H1 (cell line): ENCODE results near the gene FAM193A. TPM values are rescaled to one million over a fixed set of nuclear protein-coding genes. Genes with fewer than 3 reads are reported as not detected.

Experiments used
- CTCF ChIA-PET: fragments of 300-600 bp; sonication (Branson Sonifier 250); formaldehyde crosslinking; loops from one replicate; lab custom pipeline; 2021; ENCODE audit not compliant: partially characterized antibody; lab: Charles Lee
- POLR2A ChIA-PET: fragments of 300-600 bp; sonication (Branson Sonifier 250); formaldehyde crosslinking; loops from one replicate; lab custom pipeline; 2021; ENCODE audit warnings: inconsistent platforms; ENCODE audit not compliant: partially characterized antibody; lab: Charles Lee
- DNase-seq, 2 experiments: peaks; one replicate each; pipeline versions ENCODE4 v3.0.0 to v3.0.0-alpha.2; 2010 to 2022; ENCODE audit warnings: low spot score in 2 of 2, low read depth in 1 of 2, mixed read lengths in 1 of 2
- FAIRE-seq: peaks from 2 replicates; lab custom pipeline; 2011; peaks lifted over from hg19 to GRCh38; lab: Jason Lieb, UNC
- H2AFZ ChIP-seq: 2 replicates; pipeline ENCODE4 v1.8.1; 2012; ENCODE audit warnings: low read length, inconsistent platforms
- H2AK5ac ChIP-seq: 2 replicates; pipeline ENCODE4 v1.6.1; 2013; ENCODE audit warnings: low read depth, low read length
- H2BK120ac ChIP-seq: replicated peaks from 2 replicates; pipeline ENCODE3; 2013; ENCODE audit warnings: low read depth, low read length, inconsistent platforms
- H2BK12ac ChIP-seq: 2 replicates; pipeline ENCODE4 v1.6.1; 2013; ENCODE audit warnings: low read depth, low read length
- H2BK15ac ChIP-seq: 2 replicates; pipeline ENCODE4 v1.6.1; 2013; ENCODE audit warnings: low read length
- H2BK20ac ChIP-seq: 2 replicates; pipeline ENCODE4 v1.6.1; 2013; ENCODE audit warnings: low read length
- H2BK5ac ChIP-seq: 2 replicates; pipeline ENCODE4 v1.6.1; 2013; ENCODE audit warnings: low read depth, low read length
- H3K14ac ChIP-seq: 2 replicates; pipeline ENCODE4 v1.6.1; 2013; ENCODE audit warnings: inconsistent platforms; ENCODE audit not compliant: insufficient read length
- H3K18ac ChIP-seq: 2 replicates; pipeline ENCODE4 v1.6.1; 2013; ENCODE audit warnings: low read length; ENCODE audit errors: extremely low read depth
- H3K23ac ChIP-seq: 2 replicates; pipeline ENCODE4 v1.6.1; 2013; ENCODE audit warnings: inconsistent platforms; ENCODE audit not compliant: insufficient read length
- H3K23me2 ChIP-seq: 2 replicates; pipeline ENCODE4 v1.6.1; 2013; ENCODE audit warnings: low read depth, low read length
- H3K27ac ChIP-seq: 2 replicates; pipeline ENCODE4 v1.6.1; 2011; ENCODE audit warnings: low read depth, low read length, inconsistent platforms
- H3K27me3 ChIP-seq, 4 experiments: replicated peaks in 1 of 4; 1 replicate in 1 of 4; 2 replicates in 3 of 4; pipeline versions ENCODE4 v1.6.1 to v1.8.1; 2011 to 2013; ENCODE audit warnings: low read length in 3 of 4, mild to moderate bottlenecking in 3 of 4, inconsistent platforms in 2 of 4, mixed read lengths in 2 of 4, moderate library complexity in 1 of 4; ENCODE audit not compliant: control insufficient read depth in 3 of 4, insufficient read depth in 3 of 4; ENCODE audit errors: extremely low read depth in 1 of 4
- H3K36me3 ChIP-seq, 4 experiments: 2 replicates each; pipeline versions ENCODE4 v1.6.1 to v1.8.1; 2011 to 2013; ENCODE audit warnings: mild to moderate bottlenecking in 4 of 4, low read length in 3 of 4, moderate library complexity in 2 of 4, control low read depth in 1 of 4, inconsistent platforms in 1 of 4; ENCODE audit not compliant: insufficient read depth in 4 of 4, control insufficient read depth in 2 of 4
- H3K4ac ChIP-seq: replicated peaks from 2 replicates; pipeline ENCODE3; 2013; ENCODE audit warnings: low read length, low read depth, mixed read lengths, inconsistent platforms; ENCODE audit not compliant: insufficient read length
- H3K4me1 ChIP-seq, 4 experiments: replicated peaks in 1 of 4; 1 replicate in 1 of 4; 2 replicates in 3 of 4; pipeline versions ENCODE4 v1.6.1 to v1.8.1; 2011 to 2013; ENCODE audit warnings: low read length in 3 of 4, inconsistent platforms in 2 of 4, mixed read lengths in 1 of 4; ENCODE audit not compliant: insufficient read depth in 4 of 4, control insufficient read depth in 3 of 4
- H3K4me2 ChIP-seq, 2 experiments: 2 replicates each; pipeline versions ENCODE4 v1.6.1 to v1.8.1; 2011 to 2013; ENCODE audit warnings: low read depth in 2 of 2, low read length in 2 of 2, control low read depth in 1 of 2, inconsistent platforms in 1 of 2, mild to moderate bottlenecking in 1 of 2; ENCODE audit not compliant: insufficient read depth in 1 of 2
- H3K4me3 ChIP-seq, 4 experiments: fragments of 200-600, 300-600 bp in 1 of 4; sonication (generic), shearing (Covaris generic), sonication (Bioruptor Twin) in 1 of 4; 2 replicates each; pipeline versions ENCODE4 v1.5.1 to v1.8.1; 2011 to 2016; ENCODE audit warnings: low read length in 4 of 4, low read depth in 3 of 4, control low read depth in 2 of 4, inconsistent platforms in 2 of 4, mild to moderate bottlenecking in 2 of 4, mixed read lengths in 1 of 4, moderate library complexity in 1 of 4; ENCODE audit not compliant: insufficient read depth in 2 of 4; ENCODE audit errors: extremely low read depth in 1 of 4
- H3K56ac ChIP-seq: replicated peaks from 2 replicates; pipeline ENCODE3; 2013; ENCODE audit warnings: low read depth, mild to moderate bottlenecking, mixed read lengths, low read length, inconsistent platforms; ENCODE audit not compliant: insufficient read length
- H3K79me1 ChIP-seq: 2 replicates; pipeline ENCODE4 v1.6.1; 2013; ENCODE audit warnings: low read depth, low read length, control low read depth
- H3K79me2 ChIP-seq, 2 experiments: 2 replicates each; pipeline versions ENCODE4 v1.6.1 to v1.8.1; 2012 to 2013; ENCODE audit warnings: low read length in 2 of 2, mild to moderate bottlenecking in 2 of 2, inconsistent platforms in 1 of 2; ENCODE audit not compliant: insufficient read depth in 2 of 2, control insufficient read depth in 1 of 2
- H3K9ac ChIP-seq, 4 experiments: replicated peaks in 1 of 4; 1 replicate in 1 of 4; 2 replicates in 3 of 4; pipeline versions ENCODE4 v1.6.1 to v1.8.1; 2011 to 2013; ENCODE audit warnings: low read depth in 3 of 4, low read length in 3 of 4, control low read depth in 2 of 4, mild to moderate bottlenecking in 2 of 4, moderate library complexity in 2 of 4, inconsistent platforms in 1 of 4; ENCODE audit errors: extremely low read depth in 1 of 4
- H3K9me3 ChIP-seq, 2 experiments: 2 replicates each; pipeline versions ENCODE4 v1.6.1 to v1.8.1; 2012 to 2013; ENCODE audit warnings: mild to moderate bottlenecking in 2 of 2, moderate library complexity in 2 of 2, control low read depth in 1 of 2, inconsistent platforms in 1 of 2, low read depth in 1 of 2, low read length in 1 of 2, mixed read lengths in 1 of 2; ENCODE audit not compliant: insufficient read depth in 2 of 2
- H4K20me1 ChIP-seq, 2 experiments: replicated peaks in 1 of 2; 2 replicates each; pipeline versions ENCODE3 to v1.8.1; 2011 to 2013; ENCODE audit warnings: inconsistent platforms in 2 of 2, low read length in 2 of 2, mild to moderate bottlenecking in 1 of 2; ENCODE audit not compliant: insufficient read depth in 2 of 2, control insufficient read depth in 1 of 2
- H4K5ac ChIP-seq: 2 replicates; pipeline ENCODE4 v1.6.1; 2013; ENCODE audit warnings: low read length, low read depth, mixed read lengths, inconsistent platforms; ENCODE audit not compliant: insufficient read length
- H4K8ac ChIP-seq: 2 replicates; pipeline ENCODE4 v1.8.0; 2013; ENCODE audit warnings: mild to moderate bottlenecking, moderate library complexity, low read length, inconsistent platforms; ENCODE audit not compliant: insufficient read depth; ENCODE audit errors: extremely low read depth
- H4K91ac ChIP-seq: replicated peaks from 2 replicates; pipeline ENCODE3; 2013; ENCODE audit warnings: low read length, mixed read lengths, inconsistent platforms; ENCODE audit not compliant: insufficient read length
- ASH2L ChIP-seq: fragments of 200-600, 300-600 bp; sonication (generic); IDR thresholded peaks from one replicate; pipeline ENCODE4 v1.7.1; 2017; ENCODE audit warnings: low read length
- CBX5 ChIP-seq: fragments of 300-800, 300-1000 bp; sonication (generic); IDR thresholded peaks from 2 replicates; pipeline ENCODE4 v1.7.1; 2016; ENCODE audit warnings: antibody characterized with exemption, low read length, low read depth
- CTBP2 ChIP-seq: IDR thresholded peaks from 2 replicates; pipeline ENCODE4 v1.7.0; 2011; ENCODE audit warnings: borderline replicate concordance, mild to moderate bottlenecking, moderate library complexity, mixed read lengths, low read length; ENCODE audit not compliant: insufficient read depth, insufficient read length
- HDAC6 ChIP-seq: IDR thresholded peaks from one replicate; pipeline ENCODE4 v1.7.1; 2012; ENCODE audit warnings: low read depth, mild to moderate bottlenecking, inconsistent platforms, low read length, moderate library complexity
- POLR2AphosphoS5 ChIP-seq: IDR thresholded peaks from 2 replicates; pipeline ENCODE4 v1.6.1; 2011; ENCODE audit warnings: low read depth, low read length
- RNF2 ChIP-seq: fragments of 200-900, 300-1000 bp; sonication (generic); IDR thresholded peaks from 2 replicates; pipeline ENCODE4 v1.7.1; 2016; ENCODE audit warnings: borderline replicate concordance, low read depth, mild to moderate bottlenecking, antibody characterized with exemption, low read length; ENCODE audit not compliant: poor library complexity, severe bottlenecking; ENCODE audit errors: missing control alignments
- SIN3A ChIP-seq, 2 experiments: IDR thresholded peaks in 1 of 2; conservative IDR thresholded peaks in 1 of 2; 2 replicates each; pipeline ENCODE4 v1.6.1; 2011 to 2012; ENCODE audit warnings: low read length in 2 of 2, improper control_type of control experiment in 1 of 2, low read depth in 1 of 2, mild to moderate bottlenecking in 1 of 2
- SP1 ChIP-seq: IDR thresholded peaks from 2 replicates; pipeline ENCODE4 v1.6.1; 2011; ENCODE audit warnings: low read depth, low read length
- TAF7 ChIP-seq: optimal IDR thresholded peaks from 2 replicates; pipeline ENCODE3; 2011; ENCODE audit warnings: low read depth, mild to moderate bottlenecking, inconsistent platforms, low read length, moderate library complexity, borderline replicate concordance
- WGBS, 2 experiments: shearing (Covaris generic) in 1 of 2; methylation state at CpG; one replicate each; pipeline versions ENCODE4 v1.1.6 to v1.1.7; 2013 to 2015; ENCODE audit warnings: low lambda C conversion rate in 2 of 2, mixed read lengths in 2 of 2, inconsistent platforms in 1 of 2, low coverage in 1 of 2, missing lambda C conversion rate in 1 of 2; ENCODE audit not compliant: insufficient replicate concordance in 2 of 2, insufficient coverage in 1 of 2, insufficient read length in 1 of 2; ENCODE audit errors: extremely low coverage in 1 of 2, missing lambda C conversion rate in 1 of 2; 5-methylcytosine and 5-hydroxymethylcytosine counted together
- polyA plus RNA-seq, 7 experiments: library from polyadenylated mRNA; depleted of rRNA in 3 of 7; stranded (reverse) in 5 of 7; unstranded in 2 of 7; fragments of >200 nt in 5 of 7; fragments of 200-250 nt in 2 of 7; gene quantifications; 1 replicate in 5 of 7; 2 replicates in 1 of 7; 4 replicates in 1 of 7; pipeline versions ENCODE4 v1.2.1 to v1.2.3, GENCODE V29; 2011 to 2013; ENCODE audit warnings: missing spikeins in 2 of 7, mixed read lengths in 2 of 7
- total RNA-seq: library from RNA; stranded (reverse); fragmentation: NEBNext Ultra II Directional; extraction: Animal tissue kit (Norgen Biotek cat#: 25700); gene quantifications from 2 replicates; pipeline ENCODE4 v1.2.1, GENCODE V29; 2021

FAM193A gene
- total and polyA plus RNA-seq, 2 of the 8 experiments (the other 6 are each of a cell fraction or from before 2014, with no cell fraction given): 8.7 to 26.2 TPM

DNA sequence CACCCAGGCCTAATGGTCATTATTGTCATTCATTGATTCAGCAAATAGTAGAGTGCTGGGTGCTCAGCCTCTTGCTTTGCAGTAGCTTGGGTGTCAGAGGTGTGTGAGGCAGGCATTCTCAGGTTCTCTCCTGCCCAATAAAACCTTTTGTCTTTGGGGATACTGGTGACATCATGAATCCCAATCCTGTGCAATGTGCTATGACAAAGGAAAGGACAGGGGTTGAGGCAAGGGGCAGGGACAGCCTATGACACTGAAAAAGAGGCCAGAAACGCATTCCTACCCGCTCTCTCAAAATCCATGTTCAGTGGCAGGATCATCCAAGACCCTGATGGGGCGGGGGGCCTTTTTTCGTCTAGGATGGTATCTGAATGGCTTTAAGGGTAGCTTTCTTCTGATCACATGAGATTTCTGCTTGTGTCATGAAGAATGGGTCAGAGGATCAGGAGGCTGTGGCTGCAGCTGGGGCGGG is 1.5 kb upstream of the FAM193A start:
- Histone ChIP-seq H3K4me3 (peak overlapping the region; percentile 70 to 85 (median 78)), H3K23me2 (peaks cover 5% of the 10 kb centered on the region; the same call in 1 of the 2 replicates), H2BK15ac (no peak overlapping the region), H4K5ac (no peak overlapping the region), H3K9me3 (no peaks in the 10 kb centered on the region), H3K79me1 (no peaks in the 10 kb centered on the region; the same call in 1 of the 2 replicates), H4K20me1 (peaks cover 2 to 7% of the 10 kb centered on the region in 2 experiments), H2BK5ac (no peak overlapping the region), H2AFZ (0 out of 2 replicates have a peak overlapping the region, but pooled peaks have one; percentile 35), H3K27ac (peak overlapping the region; percentile 84; the same call in 1 of the 2 replicates), H3K4me2 (peak overlapping the region; percentile 85 to 93), H3K4ac (no peak overlapping the region), H3K18ac (no peak overlapping the region), H2BK120ac (no peak overlapping the region), H3K9ac (peak overlapping the region in 3 of 4 experiments; percentile 80 to 82 (median 80); a peak in 5 of 7 replicates), H3K23ac (no peak overlapping the region), H4K91ac (no peak overlapping the region), H4K8ac (no peak overlapping the region), H2BK20ac (no peak overlapping the region), H3K79me2 (peaks cover 15 to 29% of the 10 kb centered on the region in 2 experiments; a peak in 3 of 4 replicates), H2AK5ac (no peak overlapping the region), H3K27me3 (no peaks in the 10 kb centered on the region), H3K36me3 (no peaks in the 10 kb centered on the region), H3K4me1 (peaks cover 0 to 5% (median 4%) of the 10 kb centered on the region in 4 experiments; a peak in 3 of 7 replicates), H3K56ac (peak overlapping the region; percentile 85), H2BK12ac (no peak overlapping the region; the same call in 1 of the 2 replicates), H3K14ac (no peak overlapping the region)
- TF ChIP-seq CTBP2: no peak
- TF ChIP-seq SIN3A (conservative IDR thresholded peaks at IDR 0.05 in 1 of 2, IDR thresholded peaks at IDR 0.05 in 1 of 2; ENCODE audit: low read depth in 1 of 2, low read length in 2 of 2): no peak
- TF ChIP-seq CBX5: no peak
- no peak for TF ChIP-seq POLR2AphosphoS5
- no peak for TF ChIP-seq ASH2L
- no peak for TF ChIP-seq TAF7
- TF ChIP-seq SP1: no peak
- TF ChIP-seq HDAC6: no peak
- no peak for TF ChIP-seq RNF2
- FAIRE-seq (no peak), DNase-seq (no peak)
- ChIA-PET CTCF (interaction anchor here (0.7 to 1.6 kb wide), 5 partner anchors 12 to 96 kb away, joined by 3 to 7 read pairs (median 5); no protein-coding TSS in a partner anchor), POLR2A (interaction anchor here (0.6 to 6.4 kb wide), 13 partner anchors 12 to 1713 kb away, joined by 3 to 65 read pairs (median 3); partner anchors contain the start of gene RNF4)
- 49% methylated on average over 5 of the region's 5 CpGs; no CpG with 5 or more reads in 1 of the 2 experiments for WGBS, 2 experiments
